Thyroid gland (tissue), 4 donors: ENCODE measurements around the gene CCDC154. TPM values are rescaled to one million over a fixed set of nuclear protein-coding genes. Genes with fewer than 3 reads are reported as not detected.

Experiments used
- DNase-seq, 2 donors: peaks; one replicate each; pipeline ENCODE4 v3.0.0-alpha.2; 2019
- H3K27ac ChIP-seq, 3 donors: fragments of 200-600 bp; sonication (generic); 1 replicate in 2 of 3; 2 replicates in 1 of 3; pipeline ENCODE4 v1.5.1; 2016 to 2019; ENCODE audit warnings: mild to moderate bottlenecking in 1 of 3, moderate library complexity in 1 of 3
- H3K27me3 ChIP-seq: fragments of 200-600 bp; sonication (generic); one replicate; pipeline ENCODE4 v1.5.1; 2019
- H3K36me3 ChIP-seq, 2 donors: fragments of 200-600 bp; sonication (generic); one replicate each; pipeline ENCODE4 v1.5.1; 2016 to 2019
- H3K4me1 ChIP-seq, 2 donors: fragments of 200-600 bp; sonication (generic); one replicate each; pipeline ENCODE4 v1.5.1; 2017 to 2019
- H3K4me3 ChIP-seq, 3 donors: fragments of 200-600 bp; sonication (generic); replicated peaks in 1 of 3; 1 replicate in 2 of 3; 2 replicates in 1 of 3; pipeline ENCODE4 v1.5.1; 2016; ENCODE audit warnings: mild to moderate bottlenecking in 1 of 3
- H3K9me3 ChIP-seq: fragments of 200-600 bp; sonication (generic); one replicate; pipeline ENCODE4 v1.5.1; 2017
- POLR2A ChIP-seq, 2 donors: fragments of 450-650 bp; IDR thresholded peaks; one replicate each; pipeline ENCODE4 v1.6.1; 2017; ENCODE audit warnings: antibody characterized with exemption in 2 of 2, mild to moderate bottlenecking in 2 of 2, moderate library complexity in 1 of 2
- WGBS, 2 donors: methylation state at CpG; one replicate each; pipeline ENCODE4 v1.1.5; 2017; 5-methylcytosine and 5-hydroxymethylcytosine counted together
- intact Hi-C: fragments of 100-400 bp; cut with DNase I; formaldehyde crosslinking; loops from one replicate; pipeline ENCODE4 v1.15.1; 2023
- total RNA-seq, 4 donors: library from RNA; depleted of rRNA; stranded (reverse); fragments of >200 nt; gene quantifications; one replicate each; pipeline ENCODE4 v1.2.3, GENCODE V29; 2016
- TF ChIP-seq, protein P1 (sequence below), 6 experiments: fragments of 200-600 bp in 3 of 6; fragments of 450-650 bp in 3 of 6; sonication (generic) in 3 of 6; IDR thresholded peaks; one replicate each; pipeline ENCODE4 v1.5.1; 2016 to 2019; ENCODE audit warnings: antibody characterized with exemption in 6 of 6, mild to moderate bottlenecking in 2 of 6, inconsistent platforms in 1 of 6, moderate library complexity in 1 of 6

CCDC154 gene
- total RNA-seq, 4 donors from 2014 or later, result 0.27 to 1.6 (median 0.99) TPM

DNA sequence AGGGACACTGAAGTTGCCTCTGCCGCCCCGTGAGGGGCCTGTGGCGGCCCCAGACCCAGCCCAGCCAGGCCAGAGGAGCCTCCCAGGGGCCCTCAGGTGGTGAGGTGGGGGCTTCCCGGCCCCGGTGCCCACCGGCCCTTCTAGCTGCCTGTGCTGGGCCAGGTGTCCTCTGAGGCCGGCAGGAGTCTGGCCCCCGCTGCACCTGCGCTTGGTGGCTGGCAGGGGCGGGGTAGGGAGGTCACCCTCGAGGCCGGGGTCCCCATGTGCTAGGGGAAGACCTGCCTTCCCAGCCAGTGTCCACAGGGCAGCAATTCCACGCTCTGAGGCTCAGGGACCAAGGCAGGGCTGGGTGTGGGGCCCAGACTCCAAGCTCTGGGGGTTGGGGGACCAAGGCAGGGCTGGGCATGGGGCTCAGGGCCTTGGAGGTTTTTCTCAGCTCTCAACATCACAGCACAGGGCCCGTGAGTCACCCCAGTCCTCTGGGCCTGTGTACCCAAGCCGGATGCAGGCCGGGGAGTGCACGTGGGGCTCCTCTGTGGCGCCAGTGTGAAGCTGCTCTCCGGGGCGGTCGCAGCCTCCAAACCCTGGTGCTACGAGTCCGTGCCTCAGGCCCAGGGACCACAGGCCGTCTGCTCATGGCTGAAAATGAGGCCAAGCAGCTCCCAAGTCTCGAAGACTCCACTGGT lies 1.3 kb upstream of the CCDC154 start:
- Histone ChIP-seq H3K4me3 (no peak overlapping the region), H3K36me3 (peaks cover 30 to 33% of the 10 kb centered on the region in 2 donors), H3K27ac (no peak overlapping the region), H3K4me1 (no peaks in the 10 kb centered on the region), H3K9me3 (no peaks in the 10 kb centered on the region), H3K27me3 (no peaks in the 10 kb centered on the region)
- no peak for DNase-seq
- TF ChIP-seq POLR2A (IDR thresholded peaks at IDR 0.05), result no peak
- TF ChIP-seq, protein P1, sequence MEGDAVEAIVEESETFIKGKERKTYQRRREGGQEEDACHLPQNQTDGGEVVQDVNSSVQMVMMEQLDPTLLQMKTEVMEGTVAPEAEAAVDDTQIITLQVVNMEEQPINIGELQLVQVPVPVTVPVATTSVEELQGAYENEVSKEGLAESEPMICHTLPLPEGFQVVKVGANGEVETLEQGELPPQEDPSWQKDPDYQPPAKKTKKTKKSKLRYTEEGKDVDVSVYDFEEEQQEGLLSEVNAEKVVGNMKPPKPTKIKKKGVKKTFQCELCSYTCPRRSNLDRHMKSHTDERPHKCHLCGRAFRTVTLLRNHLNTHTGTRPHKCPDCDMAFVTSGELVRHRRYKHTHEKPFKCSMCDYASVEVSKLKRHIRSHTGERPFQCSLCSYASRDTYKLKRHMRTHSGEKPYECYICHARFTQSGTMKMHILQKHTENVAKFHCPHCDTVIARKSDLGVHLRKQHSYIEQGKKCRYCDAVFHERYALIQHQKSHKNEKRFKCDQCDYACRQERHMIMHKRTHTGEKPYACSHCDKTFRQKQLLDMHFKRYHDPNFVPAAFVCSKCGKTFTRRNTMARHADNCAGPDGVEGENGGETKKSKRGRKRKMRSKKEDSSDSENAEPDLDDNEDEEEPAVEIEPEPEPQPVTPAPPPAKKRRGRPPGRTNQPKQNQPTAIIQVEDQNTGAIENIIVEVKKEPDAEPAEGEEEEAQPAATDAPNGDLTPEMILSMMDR (IDR thresholded peaks at IDR 0.05), result no peak
- intact Hi-C loops, result no loop called here
- WGBS, 2 donors, result 100% methylated on average over 1 of the region's 25 CpGs; no CpG with 5 or more reads in 1 of the 2 donors

DNA sequence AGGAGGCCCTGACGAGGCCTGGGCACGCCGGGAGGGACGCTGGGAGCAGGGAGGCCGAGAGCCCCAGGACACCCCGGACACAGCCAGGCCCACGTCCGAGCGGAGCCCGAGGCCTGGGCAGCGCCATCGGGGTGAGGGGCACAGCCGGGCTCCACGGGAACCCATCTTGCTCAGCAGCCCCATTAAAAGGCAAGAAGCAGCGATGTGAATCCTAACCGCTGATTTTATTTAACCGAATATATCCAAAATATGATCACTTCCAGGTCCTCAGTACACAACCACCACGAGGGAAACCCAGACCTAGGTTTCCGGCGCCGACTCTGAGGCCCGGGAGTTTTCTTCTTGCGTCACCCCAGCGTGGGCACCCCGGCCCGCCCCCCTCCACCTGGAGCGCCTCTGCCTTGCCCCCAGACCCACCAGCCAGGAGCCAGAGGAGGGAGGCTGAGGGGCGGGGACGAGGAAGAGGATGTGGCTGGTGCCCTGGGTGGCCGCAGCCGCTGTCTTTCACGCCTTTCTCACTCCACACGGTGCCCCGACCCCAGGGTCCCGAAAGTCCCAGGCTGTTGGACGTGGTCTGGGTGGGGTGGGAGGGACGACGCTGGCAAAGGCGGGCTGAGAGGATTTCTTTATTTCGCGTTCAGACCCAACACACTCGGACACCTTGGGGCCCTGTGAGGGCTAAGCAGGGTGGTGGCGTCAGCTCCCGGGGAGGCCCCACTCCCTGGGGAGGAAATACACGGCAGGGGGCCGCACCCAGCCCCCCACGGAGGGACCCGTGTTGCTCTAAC lies 568 bp upstream of the CCDC154 start:
- 93% methylated on average over 28 to 38 of the region's 48 CpGs for WGBS, 2 donors
- no peak overlapping the region for H3K27ac ChIP-seq
- intact Hi-C loops, result no loop called here
- DNase-seq, result no peak
- H3K9me3 ChIP-seq, result no peaks in the 10 kb centered on the region
- TF ChIP-seq POLR2A (IDR thresholded peaks at IDR 0.05), result no peak
- TF ChIP-seq, protein P1 (IDR thresholded peaks at IDR 0.05), result no peak
- peaks cover 27% of the 10 kb centered on the region in 2 donors for H3K36me3 ChIP-seq
- H3K4me3 ChIP-seq, result no peak overlapping the region
- H3K4me1 ChIP-seq, result no peaks in the 10 kb centered on the region
- no peaks in the 10 kb centered on the region for H3K27me3 ChIP-seq

DNA sequence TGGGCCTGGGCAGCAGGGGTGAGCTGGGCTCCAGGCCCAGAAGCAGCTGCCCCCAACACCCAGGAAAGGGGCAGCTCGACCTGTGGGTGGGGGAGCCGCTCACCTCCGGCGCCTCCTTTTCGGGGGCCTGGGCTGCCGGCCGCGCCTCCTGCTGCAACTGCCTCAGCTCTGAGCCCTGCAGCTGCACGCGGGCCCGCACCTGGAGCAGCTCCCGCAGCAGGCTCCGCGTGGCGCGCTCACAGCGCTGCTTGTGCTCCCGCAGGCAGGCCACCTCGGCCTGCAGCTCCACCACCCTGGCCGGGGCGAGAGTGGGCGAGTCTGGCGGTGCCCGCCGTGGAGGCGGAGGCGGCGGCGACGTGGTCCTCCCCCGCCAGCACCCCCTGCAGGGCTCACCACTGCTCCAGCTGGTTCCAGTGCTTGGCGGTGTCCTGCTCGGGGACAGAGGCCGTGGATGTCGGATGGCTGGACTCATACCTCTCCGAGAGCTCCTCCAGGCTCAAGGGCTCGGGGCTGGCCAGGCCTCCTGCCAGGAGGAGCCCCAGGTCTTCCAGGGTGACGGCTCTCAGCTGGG lies 868 bp downstream of the CCDC154 start:
- Histone ChIP-seq H3K27me3 (no peaks in the 10 kb centered on the region), H3K4me1 (peaks cover 0 to 3% of the 10 kb centered on the region in 2 donors), H3K4me3 (no peak overlapping the region), H3K9me3 (no peaks in the 10 kb centered on the region), H3K27ac (no peak overlapping the region), H3K36me3 (peaks cover 21 to 24% of the 10 kb centered on the region in 2 donors)
- WGBS, 2 donors, result 78 to 86% methylated on average over 15 to 20 of the region's 38 CpGs
- intact Hi-C loops, result no loop called here
- DNase-seq, result no peak
- no peak for TF ChIP-seq POLR2A (IDR thresholded peaks at IDR 0.05)
- TF ChIP-seq, protein P1 (IDR thresholded peaks at IDR 0.05), result no peak

DNA sequence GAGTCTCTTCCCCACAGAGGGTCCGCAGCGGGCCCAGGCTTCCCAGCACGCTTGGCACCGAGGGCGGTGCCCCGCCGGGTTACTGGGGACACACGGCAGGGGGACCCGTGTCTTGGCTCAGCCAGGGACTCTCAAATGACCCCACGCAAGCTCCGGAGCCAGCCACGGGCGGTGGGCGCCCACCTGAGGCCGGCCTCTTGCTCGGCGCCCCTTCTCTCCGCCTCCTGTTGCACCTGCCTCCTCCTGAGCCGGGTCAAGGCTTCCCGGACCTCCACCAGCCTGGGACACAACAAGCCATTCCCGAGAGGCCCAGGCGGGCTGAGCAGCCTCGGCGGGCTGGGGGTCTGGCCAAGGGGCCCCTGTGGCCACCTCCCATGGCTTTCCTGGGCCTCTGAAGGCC lies 1.7 kb downstream of the CCDC154 start:
- TF ChIP-seq, protein P1 (IDR thresholded peaks at IDR 0.05), result no peak
- TF ChIP-seq POLR2A (IDR thresholded peaks at IDR 0.05), result no peak
- DNase-seq, result no peak

More for the DNA sequence above, 1.7 kb downstream of the CCDC154 start:
- intact Hi-C loops, result no loop called here
- H3K36me3 ChIP-seq, result peaks cover 16 to 17% of the 10 kb centered on the region in 2 donors
- H3K4me3 ChIP-seq, result no peak overlapping the region
- no peaks in the 10 kb centered on the region for H3K27me3 ChIP-seq
- H3K4me1 ChIP-seq, result peaks cover 0 to 10% of the 10 kb centered on the region in 2 donors
- WGBS, 2 donors, result 88% methylated on average over 15 of the region's 24 CpGs; no CpG with 5 or more reads in 1 of the 2 donors
- no peaks in the 10 kb centered on the region for H3K9me3 ChIP-seq
- no peak overlapping the region for H3K27ac ChIP-seq
